T-helper 17 cell (primary cell): ENCODE measurements around the gene CRADD. TPM values are rescaled to one million over a fixed set of nuclear protein-coding genes. Genes with fewer than 3 reads are reported as not detected.
"Not testable (repeated sequence)": the region's sequence is repeated elsewhere in the genome, so short reads cannot be mapped to it uniquely, and the experiment has no call there.

Experiments
- ATAC-seq: fragments of 150-1000 bp; cut with Tn5 transposase; 2 replicates; pipeline ENCODE4 v1.10.0; 2021; ENCODE audit warnings: mild to moderate bottlenecking, moderate library complexity
- DNase-seq, 3 donors: peaks; one replicate each; pipeline versions ENCODE4 v3.0.0 to v3.0.0-alpha.2; 2020 to 2021
- H3K9me3 ChIP-seq: one replicate; pipeline ENCODE4 v1.7.0; 2013; ENCODE audit warnings: low read length, mild to moderate bottlenecking; ENCODE audit not compliant: control insufficient read depth, poor library complexity, severe bottlenecking
- H3K27ac Mint-ChIP-seq: one replicate; pipeline ENCODE4 v1.8.0; 2022; ENCODE audit warnings: mild to moderate bottlenecking, moderate library complexity, mixed read lengths
- H3K27me3 Mint-ChIP-seq: one replicate; pipeline ENCODE4 v1.8.0; 2022; ENCODE audit warnings: mixed read lengths
- H3K36me3 Mint-ChIP-seq: one replicate; pipeline ENCODE4 v1.8.0; 2022; ENCODE audit warnings: low read depth, mixed read lengths
- H3K4me1 Mint-ChIP-seq: one replicate; pipeline ENCODE4 v1.8.0; 2022; ENCODE audit warnings: mild to moderate bottlenecking, mixed read lengths
- H3K4me3 Mint-ChIP-seq: one replicate; pipeline ENCODE4 v1.8.0; 2022; ENCODE audit warnings: mild to moderate bottlenecking, moderate library complexity, mixed read lengths
- total RNA-seq, 4 donors: library from RNA in 2 of 4; stranded (reverse) in 2 of 4; gene quantifications; one replicate each; pipeline ENCODE4 v1.2.3 and lab custom pipeline; 2022 to 2026

The CRADD gene
- total RNA-seq, 2 donors from 2014 or later: 13.0 to 14.4 TPM

DNA sequence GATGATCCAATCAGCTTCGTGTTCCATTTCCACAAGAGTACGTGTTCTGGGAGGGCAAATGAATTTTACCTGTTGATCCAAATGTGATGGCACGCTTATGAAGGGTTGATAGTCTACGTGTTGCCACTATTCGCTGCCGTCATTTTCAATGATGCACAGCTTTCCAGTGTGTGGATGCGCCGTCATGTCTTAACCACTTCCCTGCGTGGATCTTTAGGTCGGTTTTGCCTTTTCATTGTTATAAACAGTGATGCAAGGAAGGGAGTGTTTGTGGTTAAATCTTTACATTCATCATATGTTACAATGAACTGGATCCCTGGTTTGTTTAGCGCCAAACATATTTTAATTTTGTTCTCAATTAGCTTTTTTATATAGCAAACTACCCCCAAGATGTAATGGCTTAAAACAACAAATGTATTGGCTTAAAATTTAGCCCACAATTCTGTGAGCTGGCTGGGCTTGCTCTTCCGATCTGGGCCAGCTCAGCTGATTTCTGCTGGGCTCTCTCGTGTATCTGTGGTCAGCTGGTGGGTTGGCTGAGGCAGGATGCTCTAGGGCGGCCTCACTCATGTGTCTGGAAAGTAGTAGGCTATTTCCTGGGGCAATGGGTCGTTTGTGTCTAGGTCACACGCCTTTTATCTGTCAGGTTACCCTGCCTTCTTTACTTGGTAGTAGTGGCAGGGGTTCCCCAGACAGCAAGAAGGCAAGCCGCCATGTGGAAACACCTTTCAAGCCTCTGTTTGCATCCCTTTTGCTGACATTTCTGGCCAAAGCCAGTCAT is 176.7 kb downstream of the CRADD start:
- peaks cover 22% of the 10 kb centered on the region for H3K4me1 Mint-ChIP-seq
- H3K36me3 Mint-ChIP-seq: no peaks in the 10 kb centered on the region
- ATAC-seq (peak; percentile 58), DNase-seq (no peak)
- H3K27me3 Mint-ChIP-seq: no peaks in the 10 kb centered on the region
- no peak overlapping the region for H3K4me3 Mint-ChIP-seq
- H3K27ac Mint-ChIP-seq: no peak overlapping the region
- no peaks in the 10 kb centered on the region for H3K9me3 ChIP-seq

DNA sequence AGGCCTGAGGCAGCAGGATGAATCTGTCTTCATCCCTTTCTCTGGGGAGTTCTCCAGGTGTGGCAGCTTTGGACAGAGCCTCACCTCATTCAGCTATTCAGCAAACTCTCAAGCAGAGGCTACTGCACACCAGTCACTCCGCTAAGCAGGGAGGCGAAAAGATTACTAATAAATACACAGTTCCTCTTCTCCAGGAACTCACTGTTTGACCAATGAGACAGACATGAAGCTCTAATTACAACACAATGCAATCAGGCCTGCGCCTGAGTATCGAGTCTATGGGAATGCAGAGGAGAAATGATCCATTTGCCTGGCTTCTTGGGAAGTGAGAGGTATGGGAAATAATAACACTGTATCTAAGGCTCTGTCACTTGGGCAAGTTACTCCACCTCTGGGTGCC is 178.1 kb downstream of the CRADD start:
- H3K4me1 Mint-ChIP-seq: peaks cover 23% of the 10 kb centered on the region
- DNase-seq (no peak), ATAC-seq (no peak)
- H3K4me3 Mint-ChIP-seq: no peak overlapping the region
- no peaks in the 10 kb centered on the region for H3K9me3 ChIP-seq
- H3K36me3 Mint-ChIP-seq: no peaks in the 10 kb centered on the region
- H3K27me3 Mint-ChIP-seq: no peaks in the 10 kb centered on the region
- no peak overlapping the region for H3K27ac Mint-ChIP-seq

DNA sequence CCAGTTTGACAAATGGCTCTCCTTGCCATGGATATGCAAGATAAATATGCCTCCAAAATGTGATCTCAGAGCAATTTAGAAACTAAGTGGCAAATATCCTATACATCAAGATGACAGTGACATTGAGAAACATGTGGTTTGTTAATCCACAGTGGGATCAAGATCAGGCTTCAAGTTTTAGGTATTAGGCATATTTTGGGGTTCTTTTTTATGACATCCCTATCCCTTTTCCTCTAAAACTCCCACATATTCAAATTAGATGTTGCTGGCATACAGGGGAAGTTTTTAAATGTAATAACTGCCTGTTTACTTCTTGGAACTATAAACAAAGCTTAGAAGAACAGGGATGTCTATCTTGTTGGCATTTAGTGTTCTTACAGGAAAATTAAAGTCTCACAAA is 179.4 kb downstream of the CRADD start:
- no peaks in the 10 kb centered on the region for H3K9me3 ChIP-seq
- peaks cover 23% of the 10 kb centered on the region for H3K4me1 Mint-ChIP-seq
- no peak overlapping the region for H3K27ac Mint-ChIP-seq
- H3K4me3 Mint-ChIP-seq: no peak overlapping the region
- no peaks in the 10 kb centered on the region for H3K36me3 Mint-ChIP-seq
- H3K27me3 Mint-ChIP-seq: no peaks in the 10 kb centered on the region
- DNase-seq: no peak
- ATAC-seq: no peak

DNA sequence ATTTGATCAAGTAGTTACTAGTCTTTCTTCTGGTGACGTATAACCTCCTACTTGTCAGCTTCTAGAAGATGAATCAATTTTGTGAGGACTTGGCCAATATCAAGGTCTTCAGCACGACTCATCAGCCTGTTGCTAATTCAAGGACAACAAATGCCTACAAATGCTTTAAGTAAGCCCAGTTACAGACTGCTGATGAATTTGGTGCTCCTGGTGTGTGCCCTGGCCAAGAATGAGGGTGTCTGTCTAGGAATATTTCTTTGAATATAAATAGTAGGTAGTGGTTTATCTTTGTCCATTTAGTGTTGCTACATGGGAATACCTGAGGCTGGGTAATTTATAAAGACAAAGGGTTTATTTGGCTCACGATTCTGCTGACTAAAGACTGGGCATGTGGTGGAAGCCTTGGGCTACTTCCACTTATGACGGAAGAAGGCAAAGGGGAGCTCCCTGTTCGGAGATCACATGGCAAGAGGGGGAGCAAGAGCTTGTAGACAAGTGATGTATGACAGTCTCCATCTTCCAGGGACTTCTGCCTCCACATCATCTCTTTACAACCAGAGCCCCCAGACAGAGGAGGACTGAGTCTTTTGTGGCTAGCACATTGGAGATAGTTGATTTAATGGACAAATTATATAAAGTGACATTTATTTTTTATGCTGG is 180.2 kb downstream of the CRADD start:
- Mint-ChIP-seq H3K36me3 (peaks cover 2% of the 10 kb centered on the region), H3K27me3 (no peaks in the 10 kb centered on the region), H3K4me1 (peaks cover 19% of the 10 kb centered on the region), H3K27ac (no peak overlapping the region), H3K4me3 (no peak overlapping the region)
- no peaks in the 10 kb centered on the region for H3K9me3 ChIP-seq
- ATAC-seq: no peak
- no peak for DNase-seq

GRCh38 chr12:93857991-93858447 is 180.8 kb downstream of the CRADD start:
- peaks cover 18% of the 10 kb centered on the region for H3K4me1 Mint-ChIP-seq
- H3K4me3 Mint-ChIP-seq: no peak overlapping the region
- no peaks in the 10 kb centered on the region for H3K9me3 ChIP-seq
- DNase-seq (no peak), ATAC-seq (no peak)
- H3K36me3 Mint-ChIP-seq: peaks cover 2% of the 10 kb centered on the region
- H3K27me3 Mint-ChIP-seq: no peaks in the 10 kb centered on the region
- H3K27ac Mint-ChIP-seq: no peak overlapping the region

GRCh38 chr12:93860668-93861373 is 183.6 kb downstream of the CRADD start:
- ATAC-seq (no peak), DNase-seq (no peak)
- peaks cover 5% of the 10 kb centered on the region for H3K9me3 ChIP-seq
- Mint-ChIP-seq H3K36me3 (peaks cover 5% of the 10 kb centered on the region), H3K27ac (peak overlapping the region; percentile 72), H3K4me3 (no peak overlapping the region), H3K4me1 (peaks cover 9% of the 10 kb centered on the region), H3K27me3 (no peaks in the 10 kb centered on the region)

DNA sequence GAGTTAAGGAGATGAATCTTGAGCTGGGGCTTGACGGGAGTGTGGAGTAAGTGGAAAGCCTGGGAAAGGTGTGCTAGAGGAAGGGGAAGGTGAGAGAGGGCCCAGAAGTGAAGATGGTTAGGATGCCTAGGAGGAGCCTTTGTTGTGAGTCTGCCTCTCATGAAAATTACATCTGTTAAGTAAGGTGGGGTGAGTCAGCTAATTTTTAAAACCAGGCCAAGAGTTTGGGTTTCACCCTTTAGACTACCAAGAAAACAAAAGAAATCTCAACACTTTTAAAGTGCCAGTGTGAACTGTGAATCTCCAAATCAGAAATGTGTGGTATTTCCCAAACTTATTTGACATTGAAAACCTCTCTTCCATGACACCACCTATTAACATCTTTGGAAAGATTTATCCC is 185.2 kb downstream of the CRADD start:
- no peaks in the 10 kb centered on the region for H3K27me3 Mint-ChIP-seq
- ATAC-seq (no peak), DNase-seq (no peak)
- H3K36me3 Mint-ChIP-seq: peaks cover 6% of the 10 kb centered on the region
- no peak overlapping the region for H3K27ac Mint-ChIP-seq
- no peak overlapping the region for H3K4me3 Mint-ChIP-seq
- H3K4me1 Mint-ChIP-seq: peaks cover 8% of the 10 kb centered on the region
- H3K9me3 ChIP-seq: peaks cover 10% of the 10 kb centered on the region

DNA sequence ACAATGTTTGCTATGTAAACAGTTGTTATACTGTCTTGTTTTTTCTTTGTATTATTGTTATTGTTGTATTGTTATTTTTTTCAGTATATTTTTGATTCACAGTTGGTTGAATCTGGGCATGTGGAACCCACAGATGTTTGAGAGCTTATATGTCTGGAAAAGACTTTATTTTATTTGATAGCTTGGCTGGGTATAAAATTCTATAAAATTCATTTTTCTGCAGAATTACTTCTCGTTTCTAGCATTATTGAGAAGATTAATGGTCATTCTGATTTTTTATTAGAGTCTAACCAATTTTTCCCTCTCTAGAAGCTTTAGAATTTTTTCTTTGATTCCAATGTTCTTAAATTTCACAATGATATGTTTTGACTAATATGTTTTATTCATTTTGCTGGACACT is 188.6 kb downstream of the CRADD start:
- peaks cover 4% of the 10 kb centered on the region for H3K4me1 Mint-ChIP-seq
- peaks cover 12% of the 10 kb centered on the region for H3K9me3 ChIP-seq
- no peak overlapping the region for H3K27ac Mint-ChIP-seq
- H3K27me3 Mint-ChIP-seq: no peaks in the 10 kb centered on the region
- ATAC-seq (no peak), DNase-seq (no peak)
- peaks cover 6% of the 10 kb centered on the region for H3K36me3 Mint-ChIP-seq
- no peak overlapping the region for H3K4me3 Mint-ChIP-seq

DNA sequence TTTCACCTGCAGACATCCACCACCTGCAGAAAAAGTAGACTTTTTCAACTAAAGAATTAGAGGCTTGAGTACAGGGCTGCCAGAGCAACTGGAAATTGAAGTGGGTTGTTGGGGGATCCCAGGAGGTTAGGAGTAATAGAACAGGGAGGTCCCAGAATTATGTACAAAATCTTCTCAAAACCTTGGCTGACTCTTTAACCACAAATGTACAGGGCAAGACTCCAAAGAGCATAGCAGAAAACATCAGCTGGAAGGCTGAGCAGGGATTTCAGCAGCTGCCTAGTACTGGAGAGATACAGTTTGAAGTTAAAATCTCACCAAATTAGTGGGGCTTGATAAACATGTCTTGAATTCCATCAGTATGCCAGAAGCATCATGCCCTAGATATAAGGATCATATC is 191.6 kb downstream of the CRADD start:
- Mint-ChIP-seq H3K27ac (no peak overlapping the region), H3K4me3 (no peak overlapping the region), H3K36me3 (peaks cover 4% of the 10 kb centered on the region), H3K4me1 (no peaks in the 10 kb centered on the region), H3K27me3 (no peaks in the 10 kb centered on the region)
- ATAC-seq (no peak), DNase-seq (no peak)
- peaks cover 15% of the 10 kb centered on the region for H3K9me3 ChIP-seq

DNA sequence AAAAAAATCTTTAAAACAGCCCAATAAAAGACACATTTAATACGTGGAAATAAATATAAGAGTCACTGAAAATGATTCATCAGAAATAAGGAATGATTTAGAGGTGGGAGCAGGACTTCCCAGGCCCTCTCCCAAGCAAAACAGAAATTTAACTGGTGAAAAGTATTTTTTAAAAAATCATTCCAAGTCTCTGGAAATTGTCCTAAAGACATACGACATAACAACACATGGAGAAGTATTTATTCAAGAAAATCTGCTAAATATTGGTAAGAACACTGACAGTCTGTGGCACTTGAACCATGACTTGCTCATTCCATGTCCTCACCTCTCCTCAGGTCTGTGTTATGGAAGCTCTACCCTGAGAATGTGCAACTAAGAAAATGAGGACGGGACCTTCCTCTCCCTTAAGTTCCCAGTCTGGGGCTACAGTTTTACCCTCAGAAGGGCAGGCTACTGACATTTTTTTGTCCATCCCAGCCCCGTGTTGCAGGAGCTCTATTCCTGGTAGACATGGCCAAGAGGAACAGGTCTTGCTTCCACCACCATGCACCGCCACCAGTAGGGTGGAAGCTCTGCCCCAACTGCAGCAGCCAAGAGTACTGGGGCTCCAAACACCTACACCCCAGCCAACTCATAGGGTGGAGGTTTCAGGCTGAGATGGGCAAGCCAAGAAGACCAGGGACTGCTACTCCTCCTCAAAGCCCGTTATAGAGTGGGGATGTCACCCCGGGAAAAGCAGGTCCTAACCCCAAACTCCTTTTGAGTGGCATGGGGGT is 193.0 kb downstream of the CRADD start:
- Mint-ChIP-seq H3K36me3 (peaks cover 3% of the 10 kb centered on the region), H3K4me3 (no peak overlapping the region), H3K27me3 (no peaks in the 10 kb centered on the region), H3K27ac (no peak overlapping the region), H3K4me1 (no peaks in the 10 kb centered on the region)
- DNase-seq (no peak), ATAC-seq (no peak)
- peaks cover 14% of the 10 kb centered on the region for H3K9me3 ChIP-seq

- not testable (repeated sequence) for H3K4me1 Mint-ChIP-seq, H3K27ac Mint-ChIP-seq, ATAC-seq, H3K27me3 Mint-ChIP-seq, DNase-seq, H3K4me3 Mint-ChIP-seq, H3K36me3 Mint-ChIP-seq
- H3K9me3 ChIP-seq: peaks cover 10% of the 10 kb centered on the region
Observed at GRCh38 chr12:93871566-93871965, 194.4 kb downstream of the CRADD start.

- no peak overlapping the region for H3K4me3 Mint-ChIP-seq
Observed at GRCh38 chr12:93873561-93873960, 196.4 kb downstream of the CRADD start.

DNA sequence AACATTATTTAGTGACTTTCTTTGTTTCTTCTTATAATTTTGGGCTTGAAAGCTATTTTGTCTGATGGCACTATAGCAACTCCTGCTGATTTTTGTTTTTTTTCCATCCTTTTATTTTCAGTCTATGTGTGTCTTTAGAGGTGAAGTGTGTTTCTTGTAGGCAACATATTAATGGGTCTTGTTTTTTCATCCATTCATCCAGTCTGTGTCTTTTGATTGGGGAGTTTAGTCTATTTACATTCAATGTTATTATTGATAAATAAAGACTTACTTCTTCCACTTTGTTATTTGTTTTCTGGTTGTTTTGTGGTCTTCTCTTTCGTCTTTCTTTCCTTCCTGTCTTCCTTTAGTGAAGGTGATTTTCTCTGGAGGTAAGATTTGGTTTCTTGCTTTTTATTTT is 198.0 kb downstream of the CRADD start:
- no peak overlapping the region for H3K27ac Mint-ChIP-seq
- H3K4me3 Mint-ChIP-seq: no peak overlapping the region
- peaks cover 2% of the 10 kb centered on the region for H3K4me1 Mint-ChIP-seq
- H3K36me3 Mint-ChIP-seq: peaks cover 3% of the 10 kb centered on the region
- DNase-seq (no peak), ATAC-seq (no peak)
- peaks cover 3% of the 10 kb centered on the region for H3K9me3 ChIP-seq
- no peaks in the 10 kb centered on the region for H3K27me3 Mint-ChIP-seq

More at GRCh38 chr12:93873561-93873960, 196.4 kb downstream of the CRADD start:
- H3K27me3 Mint-ChIP-seq: no peaks in the 10 kb centered on the region
- peaks cover 3% of the 10 kb centered on the region for H3K9me3 ChIP-seq
- peaks cover 2% of the 10 kb centered on the region for H3K36me3 Mint-ChIP-seq
- H3K4me1 Mint-ChIP-seq: no peaks in the 10 kb centered on the region
- H3K27ac Mint-ChIP-seq: no peak overlapping the region
- ATAC-seq (no peak), DNase-seq (no peak)
